Left ventricle myocardium inferior (tissue), 1 donor: ENCODE data around the gene ATAD3A. TPM values are rescaled to one million over a fixed set of nuclear protein-coding genes. Genes with fewer than 3 reads are reported as not detected.

Experiments
- DNase-seq: peaks from one replicate; pipeline ENCODE4 v3.0.0-alpha.2; 2020
- H3K27ac ChIP-seq: fragments of 200-600 bp; replicated peaks from 2 replicates; pipeline ENCODE4 v1.8.0; 2021
- H3K27me3 ChIP-seq: fragments of 200-600 bp; 2 replicates; pipeline ENCODE4 v1.8.0; 2021; ENCODE audit warnings: low read depth
- H3K36me3 ChIP-seq: fragments of 200-600 bp; 2 replicates; pipeline ENCODE4 v1.8.0; 2021
- H3K4me1 ChIP-seq: fragments of 200-600 bp; 2 replicates; pipeline ENCODE4 v1.8.0; 2021
- H3K4me3 ChIP-seq: fragments of 200-600 bp; 2 replicates; pipeline ENCODE4 v1.8.0; 2021; ENCODE audit warnings: mild to moderate bottlenecking, moderate library complexity
- H3K9me3 ChIP-seq: fragments of 200-600 bp; replicated peaks from 2 replicates; pipeline ENCODE4 v1.8.0; 2021
- CTCF ChIP-seq: fragments of 200-600 bp; IDR thresholded peaks from 2 replicates; pipeline ENCODE4 v1.8.0; 2021; ENCODE audit warnings: antibody characterized with exemption, mild to moderate bottlenecking, borderline replicate concordance
- intact Hi-C: fragments of 100-400 bp; cut with micrococcal nuclease; formaldehyde crosslinking; loops from one replicate; pipeline ENCODE4 v1.11.0; 2022
- total RNA-seq: library from RNA; stranded (reverse); fragmentation: NEBNext Ultra II Directional; extraction: Animal tissue kit (Norgen Biotek cat#: 25700); gene quantifications from one replicate; pipeline ENCODE4 v1.2.1, GENCODE V29; 2021
- donor health status: DM: no; HTN: yes; CAD: no; lungs with severe emphysema.

ATAD3A gene
- total RNA-seq, 1 donor from 2014 or later: 19.4 TPM

GRCh38 chr1:1537626-1538250, 25.8 kb downstream of the ATAD3A start:
- peaks cover 58% of the 10 kb centered on the region for H3K4me1 ChIP-seq
- no peaks in the 10 kb centered on the region for H3K27me3 ChIP-seq
- DNase-seq: no peak
- no peak overlapping the region for H3K27ac ChIP-seq
- H3K4me3 ChIP-seq: no peak overlapping the region
- intact Hi-C loops: no loop called here
- TF ChIP-seq CTCF: no peak
- H3K36me3 ChIP-seq: peaks cover 21% of the 10 kb centered on the region
- H3K9me3 ChIP-seq: no peaks in the 10 kb centered on the region

GRCh38 chr1:1538334-1538733, 26.4 kb downstream of the ATAD3A start:
- Histone ChIP-seq H3K27ac (peak overlapping the region; percentile 86), H3K4me1 (peaks cover 61% of the 10 kb centered on the region), H3K27me3 (no peaks in the 10 kb centered on the region), H3K36me3 (peaks cover 26% of the 10 kb centered on the region), H3K9me3 (no peaks in the 10 kb centered on the region), H3K4me3 (no peak overlapping the region)
- TF ChIP-seq CTCF: no peak
- intact Hi-C loops: no loop called here
- DNase-seq: no peak

GRCh38 chr1:1538989-1539309, 27.0 kb downstream of the ATAD3A start:
- Histone ChIP-seq H3K4me3 (peak overlapping the region; percentile 73), H3K27ac (peak overlapping the region; percentile 86), H3K36me3 (peaks cover 26% of the 10 kb centered on the region), H3K27me3 (no peaks in the 10 kb centered on the region), H3K9me3 (no peaks in the 10 kb centered on the region), H3K4me1 (peaks cover 57% of the 10 kb centered on the region)
- no peak for TF ChIP-seq CTCF
- no peak for DNase-seq
- intact Hi-C loops: no loop called here

- no peak for TF ChIP-seq CTCF
These were observed 27.5 kb downstream of the ATAD3A start for GRCh38 chr1:1539310-1540089.

GRCh38 chr1:1540090-1540817, 28.3 kb downstream of the ATAD3A start, which contains the start of gene TMEM240:
TMEM240 (minus strand) TSS chr1:1540624; CDS start chr1:1540346, 278 bp downstream.
- no peaks in the 10 kb centered on the region for H3K27me3 ChIP-seq
- intact Hi-C loops: no loop called here
- peak within 1 kb of the TSS; percentile 86 for H3K27ac ChIP-seq
- peak within 1 kb of the TSS; percentile 73 for H3K4me3 ChIP-seq
- peaks cover 23% of the 10 kb centered on the region for H3K36me3 ChIP-seq
- no peak for TF ChIP-seq CTCF
- DNase-seq: peak; percentile 86
- no peaks in the 10 kb centered on the region for H3K9me3 ChIP-seq
- peaks cover 62% of the 10 kb centered on the region for H3K4me1 ChIP-seq

More at GRCh38 chr1:1539310-1540089, 27.5 kb downstream of the ATAD3A start:
- DNase-seq: peak; percentile 38
- Histone ChIP-seq H3K4me1 (peaks cover 57% of the 10 kb centered on the region), H3K9me3 (no peaks in the 10 kb centered on the region), H3K27me3 (no peaks in the 10 kb centered on the region), H3K36me3 (peaks cover 26% of the 10 kb centered on the region), H3K27ac (peak overlapping the region; percentile 86), H3K4me3 (peak overlapping the region; percentile 73)
- intact Hi-C loops: no loop called here
